DMS153 (cell line): Measurements from ENCODE around the gene UTS2.
A peak's percentile ranks its signal among the peaks of the same experiment; 100 is the strongest.

Experiments
- DNase-seq: peaks from one replicate; lab custom pipeline; 2025; lab: John Stamatoyannopoulos, UW

UTS2 gene, protein sequence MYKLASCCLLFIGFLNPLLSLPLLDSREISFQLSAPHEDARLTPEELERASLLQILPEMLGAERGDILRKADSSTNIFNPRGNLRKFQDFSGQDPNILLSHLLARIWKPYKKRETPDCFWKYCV

DNA sequence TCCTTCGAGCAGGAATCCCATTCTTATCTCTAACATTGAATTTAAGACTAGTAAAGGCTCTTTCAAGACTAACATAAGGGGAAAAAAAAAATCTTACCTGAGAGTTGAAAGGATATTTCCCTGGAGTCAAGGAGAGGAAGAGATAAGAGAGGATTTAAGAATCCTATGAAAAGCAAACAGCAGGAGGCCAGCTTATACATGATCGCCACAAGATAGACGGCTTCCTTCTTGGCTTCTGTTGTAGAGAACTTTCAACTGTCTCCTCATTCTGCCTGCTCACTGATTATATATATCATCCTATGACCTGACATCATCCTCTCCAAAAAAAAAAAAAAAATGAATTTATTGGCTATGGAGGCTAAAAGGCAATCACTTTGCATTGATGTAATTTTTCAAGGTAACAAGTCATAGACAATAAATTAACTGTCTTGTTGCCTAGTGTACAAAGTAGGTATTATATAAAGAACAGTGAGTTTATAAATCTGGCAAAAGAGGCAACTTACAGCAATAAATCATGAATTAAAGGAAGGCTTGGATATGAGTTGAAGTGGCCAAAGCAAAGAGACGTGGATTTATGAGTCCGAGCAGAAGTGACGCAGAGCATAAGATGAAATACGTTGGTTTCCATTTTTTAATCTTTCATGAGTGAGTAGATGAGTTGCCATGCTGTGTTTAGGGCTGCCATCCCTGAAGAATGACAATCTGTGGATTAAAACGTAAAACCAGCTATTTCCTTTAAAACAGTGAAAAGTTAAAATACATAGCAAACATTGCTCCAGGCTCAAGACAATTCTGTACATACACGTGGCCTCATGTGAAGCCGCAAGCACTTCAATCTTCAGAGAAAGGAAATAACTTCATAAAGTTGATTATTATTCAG lies at the start of gene UTS2:
TSS of gene UTS2 (minus strand) at position 262 of the 880 bp plus-strand sequence. CDS start at position 200, 62 bp downstream.
- DNase-seq: no peak

DNA sequence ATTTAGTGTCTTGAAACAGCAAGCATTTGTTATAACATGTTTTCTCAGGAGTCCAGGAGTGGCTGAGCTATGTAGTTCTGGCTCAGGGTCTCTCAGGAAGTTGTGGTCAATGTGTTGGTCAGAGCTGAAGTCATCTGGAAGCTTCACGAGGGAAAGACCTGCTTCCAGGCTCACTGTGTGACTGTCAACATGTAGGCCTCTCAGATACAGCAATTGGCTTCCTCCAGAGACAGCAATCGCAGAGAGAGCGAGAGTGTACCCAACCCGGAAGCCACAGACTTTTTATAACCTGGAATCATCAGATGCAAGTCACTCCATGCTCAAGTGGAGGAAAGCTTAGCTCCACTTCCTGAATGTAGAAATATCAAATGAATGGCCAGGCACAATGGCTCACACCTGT lies 46.9 kb upstream of the UTS2 start:
- DNase-seq: peak; percentile 26

DNA sequence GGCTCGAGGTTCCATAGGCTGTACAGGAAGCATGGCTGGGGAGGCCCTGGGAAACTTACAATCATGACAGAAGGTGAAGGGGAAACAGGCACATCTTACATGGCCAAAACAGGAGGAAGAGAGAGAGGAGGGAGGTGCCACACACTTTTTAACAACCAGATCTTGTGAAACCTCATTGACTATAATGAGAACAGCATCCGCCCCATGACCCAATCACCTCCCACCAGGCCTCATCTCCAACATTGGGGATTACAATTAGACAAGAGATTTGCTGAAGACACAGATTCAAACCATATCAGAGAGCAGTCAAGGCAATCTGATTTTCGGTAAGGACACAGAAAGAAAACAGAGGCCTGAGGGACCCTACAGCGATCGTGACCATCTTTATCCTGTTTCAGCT lies 46.1 kb upstream of the UTS2 start:
- DNase-seq: no peak

DNA sequence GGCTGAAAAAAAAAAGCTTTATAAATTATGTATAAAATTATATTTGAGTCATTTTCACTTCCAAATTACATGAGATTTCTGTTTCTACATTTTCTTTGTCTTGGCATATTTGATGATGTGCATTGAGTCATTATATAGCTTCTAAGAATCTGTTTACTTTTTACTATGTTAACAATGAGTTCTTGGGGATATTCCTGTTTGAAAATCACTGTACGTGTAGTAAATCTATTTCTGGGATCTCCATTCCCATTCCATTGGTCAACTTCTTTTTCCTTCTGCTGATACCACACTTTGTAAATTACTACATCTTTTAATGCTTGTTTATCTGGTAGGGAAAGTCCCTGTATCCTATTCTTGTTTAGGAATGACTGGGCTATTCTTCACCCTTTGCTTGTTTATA lies 44.1 kb upstream of the UTS2 start:
- no peak for DNase-seq

DNA sequence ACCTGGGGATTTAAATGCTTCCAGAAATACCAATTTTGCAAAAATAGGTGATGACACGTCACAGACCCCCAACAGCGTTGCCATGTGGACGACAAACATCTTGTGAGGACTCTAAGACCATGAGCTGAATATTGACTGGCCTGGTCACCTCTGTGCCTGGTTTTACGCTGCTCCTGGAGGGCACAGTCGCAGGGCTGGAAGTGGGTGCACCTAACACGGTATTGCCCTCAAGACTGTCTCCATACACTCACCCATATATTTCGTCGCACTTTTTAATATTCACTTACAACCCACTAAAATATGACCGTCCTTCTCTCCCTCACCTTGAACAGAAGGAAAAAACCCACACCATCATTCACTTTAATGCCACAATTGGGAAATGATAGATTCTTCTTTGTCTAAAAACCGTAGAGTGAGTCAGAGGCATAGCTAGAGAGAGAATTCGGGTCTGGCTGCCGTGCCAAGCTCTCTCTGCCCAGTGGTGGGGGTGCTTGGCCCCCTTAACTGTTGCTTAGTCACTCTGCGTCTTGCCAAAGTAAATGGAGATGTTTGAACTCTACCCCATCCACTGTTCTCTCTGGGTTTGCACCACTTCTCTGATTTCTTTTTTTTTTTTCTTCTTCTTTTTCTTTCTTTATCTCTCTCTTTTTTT lies 40.8 kb upstream of the UTS2 start:
- DNase-seq: no peak

DNA sequence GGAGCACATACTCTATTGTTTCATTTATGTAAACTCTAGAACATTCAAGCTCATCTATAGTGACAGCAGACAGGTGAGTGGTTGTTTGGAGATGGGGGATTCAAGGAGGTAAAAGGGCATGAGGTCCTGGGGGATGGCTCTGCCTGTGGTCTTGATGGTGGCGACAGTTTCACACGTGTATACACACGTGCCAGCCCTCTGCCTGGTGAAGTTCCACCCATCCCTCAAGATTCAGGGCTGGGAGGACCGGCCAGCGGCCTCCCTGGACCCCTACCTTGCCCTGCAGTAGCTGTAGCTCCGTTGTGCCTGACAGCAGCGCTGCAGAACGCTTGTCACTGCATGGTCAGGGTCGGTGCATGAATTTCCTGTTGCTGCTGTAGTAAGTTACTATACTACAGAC lies 38.9 kb upstream of the UTS2 start:
- no peak for DNase-seq

DNA sequence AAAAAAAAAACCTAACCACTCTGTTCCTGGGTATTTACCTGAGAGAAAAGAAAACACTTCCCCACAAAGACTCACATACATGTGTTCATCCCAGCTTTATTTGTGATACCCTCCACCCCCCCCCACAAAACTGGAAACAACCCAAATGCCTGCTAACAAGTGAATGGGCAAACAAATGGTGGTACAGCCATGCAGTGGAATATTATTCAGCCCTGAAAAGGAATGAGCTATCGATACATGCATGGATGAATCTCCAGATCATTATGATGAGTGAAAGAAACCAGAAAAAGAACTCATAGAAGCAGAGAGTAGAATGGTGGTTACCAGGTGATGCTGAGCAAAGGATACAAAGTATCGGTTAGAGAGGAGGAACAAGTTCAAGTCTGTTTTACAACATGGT lies 38.0 kb upstream of the UTS2 start:
- DNase-seq: no peak

DNA sequence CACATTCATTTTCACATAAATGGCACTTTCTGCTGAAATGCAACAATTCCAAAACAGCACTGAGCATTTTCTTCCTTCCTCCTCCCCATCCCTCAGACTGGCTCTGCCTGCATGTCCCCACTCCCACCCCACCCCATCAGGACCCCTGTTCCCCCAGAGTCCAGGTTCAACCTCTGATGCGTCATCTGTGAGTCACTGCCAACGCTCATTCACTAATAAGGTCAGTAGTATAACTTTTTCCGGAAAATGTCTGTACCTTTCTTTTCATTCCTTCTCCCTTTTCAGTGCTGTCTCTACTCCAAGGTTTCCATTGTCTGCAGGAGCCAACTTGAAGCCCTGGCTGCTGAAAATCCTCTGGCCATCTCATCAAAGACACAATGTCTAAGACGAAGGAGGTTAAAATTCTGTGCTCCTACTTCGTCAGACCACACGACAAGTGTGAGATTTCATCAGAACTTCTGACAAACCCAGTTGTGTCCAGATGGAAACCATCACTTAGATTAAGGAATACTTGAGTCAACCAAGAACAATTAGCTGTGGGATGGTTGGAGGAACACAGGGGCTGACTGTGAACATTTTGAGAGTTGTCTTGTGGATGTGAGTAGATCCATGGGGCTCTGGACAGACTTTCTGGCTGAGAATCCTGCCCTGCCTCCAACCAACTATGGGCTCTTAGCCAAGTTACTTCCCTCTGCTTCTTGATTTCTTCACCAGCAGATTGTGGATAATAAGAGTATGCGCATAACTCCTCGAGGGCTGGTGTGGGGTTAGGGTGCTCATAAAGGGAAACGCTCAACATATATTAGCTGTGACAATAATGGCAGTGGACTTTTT lies 35.6 kb upstream of the UTS2 start:
- no peak for DNase-seq

DNA sequence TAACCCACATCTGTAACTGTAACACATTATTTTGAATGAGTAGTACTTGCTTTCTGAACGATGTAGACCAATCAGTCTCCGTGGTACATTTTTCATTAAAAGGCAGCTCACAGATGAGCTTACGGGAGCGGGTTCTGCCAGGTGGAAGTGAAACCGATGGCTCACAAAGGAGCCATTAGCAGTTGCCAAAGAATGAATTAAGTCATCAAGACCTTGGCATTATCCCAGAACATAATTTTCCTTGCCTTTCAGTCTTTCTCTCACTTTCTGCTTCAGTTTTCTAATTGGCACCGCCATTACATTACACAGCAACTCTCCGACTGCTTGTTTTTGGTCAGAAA lies 33.5 kb upstream of the UTS2 start:
- peak; percentile 41 for DNase-seq

DNA sequence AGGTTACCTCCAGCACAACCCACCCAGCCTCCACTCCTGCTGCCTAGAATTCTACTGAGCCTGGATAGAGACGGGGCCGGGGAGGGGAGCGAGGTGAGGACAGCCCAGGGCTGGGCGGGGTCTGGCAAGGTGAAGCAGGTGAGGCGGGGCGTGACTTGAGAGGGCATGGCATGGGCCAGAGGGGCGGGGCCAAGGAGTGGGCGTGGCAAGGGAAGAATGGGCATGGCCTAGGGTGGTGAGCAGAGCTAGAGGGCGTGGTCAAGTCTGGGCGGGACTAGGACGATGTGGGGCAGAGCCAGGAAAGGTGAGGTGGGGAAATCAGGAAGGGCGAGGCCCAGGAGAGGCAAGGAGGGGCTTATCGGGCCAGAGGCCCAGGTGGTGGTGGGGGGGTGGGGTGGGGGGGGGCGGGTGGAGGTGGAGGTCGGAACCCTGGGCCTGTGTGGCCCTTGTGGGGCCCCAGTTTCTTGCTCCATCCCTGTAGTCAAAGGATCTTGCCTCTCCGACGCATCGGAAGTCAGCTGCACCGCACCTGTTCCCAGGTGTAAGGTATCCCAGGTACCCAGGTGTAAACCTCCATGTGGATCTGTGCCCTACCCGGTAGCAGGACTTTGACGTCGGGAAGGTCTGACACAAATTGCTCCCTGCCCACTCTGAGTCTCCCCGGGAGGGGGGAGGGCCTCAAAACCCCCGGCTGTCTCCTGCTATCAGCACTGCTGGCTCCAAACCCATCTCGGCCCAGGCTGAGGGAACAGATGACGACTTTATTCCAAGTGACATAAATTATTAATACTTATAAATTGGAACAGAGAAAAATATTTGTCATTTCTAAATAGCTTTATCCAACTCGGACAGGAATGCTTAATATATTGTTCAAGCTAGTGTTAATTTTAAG lies 32.9 kb upstream of the UTS2 start:
- DNase-seq: peak; percentile 72

DNA sequence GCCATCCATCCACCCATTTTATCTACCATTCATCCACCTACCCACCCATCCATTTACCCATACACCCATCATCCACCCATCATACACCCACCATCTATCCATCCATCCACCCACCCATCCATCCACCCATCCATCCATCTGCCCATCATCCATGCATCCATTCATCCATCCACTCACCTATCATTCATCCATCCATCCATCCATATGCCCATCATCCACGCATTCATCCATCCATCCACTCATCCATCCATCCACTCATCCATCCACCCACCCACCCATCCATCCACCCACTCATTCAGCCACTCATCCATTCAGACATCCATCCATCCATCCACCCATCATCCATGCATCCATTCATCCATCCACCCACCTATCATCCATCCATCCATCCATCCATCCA lies 31.9 kb upstream of the UTS2 start:
- DNase-seq: no peak

DNA sequence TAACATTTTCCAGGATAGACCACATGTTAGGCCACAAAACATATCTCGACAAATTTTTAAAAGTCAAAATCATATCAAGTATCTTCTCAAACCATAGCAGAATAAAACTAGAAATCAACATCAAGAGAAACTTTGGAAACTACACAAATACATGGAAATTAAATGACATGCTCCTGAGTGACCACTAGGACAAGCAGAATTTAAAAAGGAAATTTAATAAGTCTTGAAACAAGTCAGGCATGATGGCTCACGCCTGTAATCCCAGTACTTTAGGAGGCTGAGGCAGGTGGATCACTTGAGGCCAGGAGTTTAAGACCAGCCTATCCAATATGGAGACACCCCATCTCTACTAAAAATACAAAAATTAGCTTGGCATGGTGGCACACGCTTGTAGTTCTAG lies 26.4 kb upstream of the UTS2 start:
- DNase-seq: no peak

DNA sequence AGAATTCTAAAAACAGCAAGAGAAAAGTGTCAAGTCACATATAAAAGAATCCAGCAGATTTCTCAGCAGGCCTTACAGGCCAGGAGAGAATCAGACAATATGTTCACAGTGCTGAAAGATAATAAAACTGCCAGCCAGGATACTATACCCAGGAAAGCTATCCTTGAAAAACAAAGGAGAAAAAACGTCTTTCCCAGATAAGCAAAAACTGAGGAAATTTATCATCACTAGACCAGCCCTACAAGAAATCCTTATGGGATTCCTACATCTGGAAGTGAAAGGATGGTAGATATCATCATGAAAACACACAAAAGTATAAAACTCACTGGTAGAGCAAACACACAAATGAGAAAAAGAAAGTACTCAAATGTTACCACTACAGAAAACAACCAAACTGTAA lies 25.2 kb upstream of the UTS2 start:
- DNase-seq: no peak

DNA sequence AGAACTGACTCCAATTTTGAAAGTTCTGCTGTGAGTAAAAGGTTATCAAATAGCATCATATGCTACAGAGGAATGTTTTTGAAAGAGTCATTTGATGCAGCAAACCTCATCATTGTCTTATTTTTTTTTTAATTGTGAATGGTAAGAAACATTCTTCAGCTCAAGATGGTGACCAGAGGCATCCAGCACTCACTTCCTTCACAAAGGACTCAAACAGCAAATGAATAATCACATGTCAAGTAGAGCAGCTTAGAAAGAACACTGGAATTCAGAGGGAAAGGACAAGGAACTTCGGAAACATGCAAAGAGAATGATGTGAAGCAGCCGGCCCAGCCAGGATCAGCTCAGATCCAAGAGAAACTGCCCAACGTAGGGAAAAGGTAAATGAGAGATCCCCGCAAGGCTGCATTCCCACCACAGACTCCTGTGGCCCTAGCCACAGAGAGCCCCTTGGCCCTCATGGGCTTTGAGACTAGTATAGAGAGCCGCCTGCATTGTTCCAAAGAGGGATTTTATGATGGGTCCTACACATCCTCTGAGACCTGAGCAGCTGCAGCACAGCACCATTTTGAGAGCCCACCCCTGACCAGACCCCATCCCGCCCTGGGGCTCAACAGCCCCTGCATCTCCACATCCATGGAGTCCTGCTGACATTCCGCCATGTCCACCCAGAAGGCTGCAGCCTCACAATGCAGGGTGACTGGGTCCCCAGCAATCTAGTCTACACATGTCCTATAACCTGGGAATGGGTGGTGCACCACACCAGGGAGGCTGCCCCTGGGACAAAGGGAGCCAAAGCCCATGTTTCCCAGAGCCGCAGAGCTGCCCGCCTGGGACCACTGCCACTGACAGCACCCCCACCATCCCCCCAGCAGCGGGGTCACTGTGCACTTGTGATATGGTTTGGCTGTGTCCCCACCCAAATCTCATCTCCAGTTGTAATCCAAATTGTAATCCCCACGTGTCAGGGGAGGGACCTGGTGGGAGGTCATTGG lies 21.2 kb upstream of the UTS2 start:
- DNase-seq: no peak

DNA sequence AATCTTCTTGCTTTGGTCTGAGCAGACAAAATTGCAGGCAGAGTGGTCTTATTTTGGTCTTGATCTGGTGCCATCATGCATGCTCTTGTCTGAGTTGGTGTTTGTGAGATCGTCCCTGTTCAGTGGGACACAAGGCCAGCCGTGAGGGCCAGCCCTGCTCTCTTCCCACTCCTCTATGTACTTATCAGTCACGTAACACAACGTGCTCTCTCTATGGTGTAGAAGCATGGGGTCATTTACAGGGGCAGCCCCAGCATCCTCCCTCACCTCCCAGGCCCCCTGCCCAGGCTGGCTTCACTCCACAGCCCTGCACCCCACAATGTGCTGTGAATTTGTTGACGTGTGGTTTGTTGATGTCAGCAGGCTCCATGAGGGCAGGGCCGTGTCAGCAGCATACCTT lies 18.3 kb upstream of the UTS2 start:
- no peak for DNase-seq

DNA sequence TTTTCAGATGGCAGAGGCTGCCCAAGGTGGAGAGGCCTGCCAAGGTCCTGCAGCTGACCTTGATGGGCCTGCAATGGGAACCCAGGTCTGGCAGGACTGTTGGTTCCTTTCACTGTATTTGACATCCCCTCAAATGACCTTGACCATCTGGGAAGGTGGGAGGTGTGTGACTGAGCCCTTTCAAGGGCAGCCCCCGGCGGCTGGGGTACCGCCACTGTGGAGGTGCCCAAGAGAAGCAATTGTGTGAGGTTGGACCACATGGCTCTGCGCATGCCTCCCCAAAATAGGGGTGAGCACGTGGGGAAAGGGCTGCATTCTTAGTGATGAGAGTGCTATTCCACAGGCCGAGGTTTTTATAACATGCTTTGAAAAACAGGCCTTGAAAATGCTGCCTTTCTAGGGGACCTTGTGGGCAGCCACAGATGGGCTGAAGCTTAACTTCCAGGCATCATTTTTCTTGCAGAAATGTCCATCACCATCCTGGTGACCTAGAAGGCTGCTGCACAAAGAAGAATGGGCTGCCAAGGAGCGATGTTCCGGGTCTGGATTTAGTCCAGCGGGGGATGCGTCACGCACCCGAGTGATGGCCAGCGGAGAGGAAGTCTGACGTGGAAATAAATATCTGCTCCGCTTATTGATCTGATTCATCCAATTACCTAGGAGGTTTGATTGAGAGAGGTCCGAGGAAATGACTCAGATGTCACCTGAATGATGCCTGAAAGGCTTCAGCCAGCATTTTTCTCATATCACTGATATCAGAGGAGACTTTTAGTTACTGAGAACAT lies 16.5 kb upstream of the UTS2 start:
- no peak for DNase-seq

DNA sequence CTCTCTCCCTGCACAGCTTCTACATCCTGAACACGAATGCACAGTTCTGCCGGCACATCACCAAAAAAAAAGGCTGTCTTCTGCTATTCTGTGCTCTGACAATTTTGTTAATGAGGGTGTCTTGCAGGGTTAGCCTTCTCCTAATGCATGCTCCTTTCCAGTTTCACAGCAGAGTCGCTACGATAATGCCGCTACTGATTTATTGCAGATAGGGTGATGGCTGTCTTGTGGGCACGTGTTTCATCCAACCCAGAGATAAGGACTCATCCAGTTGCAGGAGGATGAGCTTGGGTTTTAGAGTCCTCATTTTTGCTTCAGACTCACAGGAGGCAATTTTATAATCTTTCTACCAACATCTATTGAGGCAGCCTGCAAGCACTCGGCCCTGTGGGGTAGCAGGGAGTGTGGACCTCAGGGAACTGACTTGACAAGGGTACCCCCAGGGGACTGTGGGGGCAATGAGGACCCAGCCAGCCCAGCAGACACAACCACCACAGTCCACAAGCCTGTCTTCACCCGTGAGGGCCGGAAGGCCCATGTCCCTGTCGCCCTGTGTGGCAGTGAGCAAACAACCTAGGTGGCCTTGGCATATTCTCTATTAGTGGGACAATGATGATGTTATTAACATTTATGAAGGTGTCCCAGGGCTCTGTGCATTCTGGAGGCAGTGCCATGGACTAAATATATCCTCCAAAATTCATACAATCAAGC lies 15.4 kb upstream of the UTS2 start:
- no peak for DNase-seq

DNA sequence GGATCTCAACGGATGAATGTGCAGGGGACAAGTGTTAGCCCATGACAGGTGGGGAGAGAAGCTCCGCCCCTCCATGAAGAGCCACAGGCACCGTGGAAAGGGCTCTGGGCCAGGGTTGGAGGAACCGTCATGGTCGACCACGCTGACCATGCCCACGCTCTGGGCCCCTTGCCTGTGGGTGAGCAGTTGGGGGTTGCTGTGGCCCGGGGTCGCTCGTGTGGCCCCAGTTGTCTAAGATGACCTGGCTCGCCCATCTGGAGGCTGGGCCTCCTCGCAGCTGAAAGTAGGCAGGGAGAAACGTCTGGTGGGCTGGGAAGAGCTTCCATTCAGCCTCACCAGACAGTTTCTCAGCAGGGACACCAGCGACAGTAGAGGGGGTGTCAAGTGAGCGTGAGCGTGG lies 13.1 kb upstream of the UTS2 start:
- DNase-seq: no peak
